SHP77 treated with DMSO at 0.1 percent for 48 hours (cell line): ENCODE results near the gene THOC2.
"Not testable (repeated sequence)": the region's sequence is repeated elsewhere in the genome, so short reads cannot be mapped to it uniquely, and the experiment has no call there.

Experiments
- DNase-seq: peaks from one replicate; lab custom pipeline; 2025; lab: John Stamatoyannopoulos, UW

The THOC2 gene

DNA sequence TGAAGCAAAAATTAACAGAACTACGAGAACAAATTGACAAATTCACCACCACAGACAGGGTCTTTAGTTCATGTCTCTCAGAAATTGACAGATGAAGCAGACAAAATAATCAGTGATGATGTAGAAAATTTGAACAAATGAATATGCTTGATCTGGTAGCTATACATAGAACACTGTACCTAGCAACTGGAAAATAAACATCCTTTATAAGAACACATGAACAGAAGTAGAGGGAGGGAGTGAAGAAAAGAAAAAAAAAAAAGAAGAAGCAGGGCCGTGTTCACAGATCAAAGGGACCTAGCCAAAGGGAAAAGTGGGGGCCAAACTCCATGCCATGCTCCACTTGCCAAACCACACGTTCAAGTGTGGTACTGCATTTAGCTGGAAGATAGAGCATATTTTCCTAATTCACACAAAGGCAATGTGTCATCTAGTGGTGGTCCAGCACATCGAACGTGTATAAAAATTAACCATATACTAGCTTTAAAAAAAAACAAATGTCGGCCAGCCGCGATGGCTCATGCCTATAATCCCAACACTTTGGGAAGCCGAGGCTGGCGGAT is 5.6 kb upstream of the THOC2 start:
- no peak for DNase-seq

- DNase-seq, result no peak
These were observed 3.6 kb upstream of the THOC2 start for GRCh38 chrX:123736333-123736921.

GRCh38 chrX:123735137-123735536 is 2.3 kb upstream of the THOC2 start:
- DNase-seq, result not testable (repeated sequence)

DNA sequence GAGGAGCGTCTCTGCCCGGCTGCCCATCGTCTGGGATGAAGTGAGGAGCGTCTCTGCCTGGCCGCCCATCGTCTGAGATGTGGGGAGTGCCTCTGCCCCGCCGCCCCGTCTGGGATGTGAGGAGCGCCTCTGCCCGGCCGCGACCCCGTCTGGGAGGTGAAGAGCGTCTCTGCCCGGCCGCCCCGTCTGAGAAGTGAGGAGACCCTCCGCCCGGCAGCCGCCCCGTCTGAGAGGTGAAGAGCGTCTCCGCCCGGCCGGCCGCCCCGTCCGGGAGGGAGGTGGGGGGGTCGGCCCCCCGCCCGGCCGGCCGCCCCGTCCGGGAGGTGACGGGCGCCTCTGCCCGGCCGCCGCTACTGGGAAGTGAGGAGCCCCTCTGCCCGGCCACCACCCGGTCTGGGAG is 1.2 kb upstream of the THOC2 start:
- DNase-seq, result not testable (repeated sequence)

- no peak for DNase-seq
These were observed 724 bp downstream of the THOC2 start for GRCh38 chrX:123731987-123732669.

GRCh38 chrX:123731258-123731986 is 1.4 kb downstream of the THOC2 start:
- DNase-seq, result no peak

DNA sequence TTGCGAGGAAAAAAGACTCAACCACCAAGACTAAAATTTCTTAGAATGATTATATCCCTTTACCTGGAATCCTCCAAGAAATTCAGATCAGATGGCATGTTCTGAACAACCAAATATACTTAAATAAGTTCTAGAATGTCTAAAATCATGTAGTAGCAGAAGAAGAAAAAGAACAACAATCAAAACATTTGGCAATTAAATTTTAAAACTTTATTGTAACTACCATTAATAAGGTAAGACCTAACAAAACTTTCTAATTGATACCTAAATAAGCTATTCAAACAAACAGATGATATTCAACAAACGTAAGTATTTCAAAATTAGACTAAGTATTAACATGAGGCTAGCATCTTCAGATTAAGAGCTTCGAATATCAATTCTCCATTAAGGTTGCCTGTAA is 4.3 kb downstream of the THOC2 start:
- DNase-seq, result no peak

- DNase-seq, result no peak
These were observed 4.8 kb downstream of the THOC2 start for GRCh38 chrX:123728016-123728415.

GRCh38 chrX:123722193-123722592 is 10.7 kb downstream of the THOC2 start:
- not testable (repeated sequence) for DNase-seq

DNA sequence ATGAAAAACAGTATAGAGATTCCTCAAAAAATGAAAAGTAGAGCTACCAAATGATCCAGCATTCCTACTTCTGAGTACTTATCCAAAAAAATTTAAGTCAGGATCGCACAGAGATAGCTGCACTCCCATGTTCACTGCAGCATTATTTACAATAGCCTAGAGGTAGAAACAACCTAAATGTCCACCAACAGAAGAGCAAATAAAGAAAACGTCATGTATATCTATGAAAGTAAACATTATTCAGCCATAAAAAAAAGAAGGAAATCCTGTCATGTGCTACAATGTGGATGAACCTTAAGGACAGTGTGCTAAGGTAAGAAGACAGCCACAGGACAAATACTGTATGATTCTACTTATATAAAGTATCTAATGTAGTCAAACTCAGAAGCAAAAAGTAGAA is 12.4 kb downstream of the THOC2 start:
- no peak for DNase-seq

- no peak for DNase-seq
These were observed 19.0 kb downstream of the THOC2 start for GRCh38 chrX:123713841-123714240.

DNA sequence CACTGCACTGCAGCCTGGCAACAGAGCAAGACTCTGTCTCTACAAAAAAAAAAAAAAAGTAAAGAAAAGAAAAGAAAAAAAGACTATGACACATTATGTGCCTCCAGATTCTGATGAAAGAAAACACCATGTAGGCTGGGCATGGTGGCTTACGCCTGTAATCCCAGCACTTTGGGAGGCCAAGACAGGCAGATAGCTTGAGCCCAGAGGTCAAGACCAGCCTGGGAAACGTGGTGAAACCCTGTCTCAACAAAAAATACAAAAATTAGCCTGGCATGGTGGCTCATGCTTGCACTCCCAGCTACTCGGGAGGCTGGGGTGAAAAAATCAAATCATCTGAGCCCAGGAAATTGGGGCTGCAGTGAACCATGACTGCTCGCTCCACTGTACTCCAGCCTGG is 19.4 kb downstream of the THOC2 start:
- no peak for DNase-seq

DNA sequence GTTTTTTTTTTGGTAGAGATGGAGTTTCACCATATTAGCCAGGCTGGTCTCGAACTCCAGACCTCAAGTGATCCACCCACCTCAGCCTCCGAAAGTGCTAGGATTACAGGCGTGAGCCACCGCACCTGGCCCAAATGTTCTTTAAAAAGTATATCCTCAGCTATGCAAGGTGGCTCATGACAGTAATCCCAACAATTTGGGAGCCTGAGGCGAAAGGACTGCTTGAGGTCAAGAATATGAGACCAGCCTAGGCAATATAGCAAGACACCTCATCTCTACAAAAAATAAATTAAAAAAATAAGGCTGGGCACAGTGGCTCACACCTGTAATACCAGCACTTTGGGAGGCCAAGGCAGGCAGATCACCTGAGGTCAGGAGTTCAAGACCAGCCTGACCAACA is 21.7 kb downstream of the THOC2 start:
- not testable (repeated sequence) for DNase-seq

GRCh38 chrX:123704781-123705180 is 28.1 kb downstream of the THOC2 start:
- DNase-seq, result no peak

- DNase-seq, result no peak
These were observed 33.8 kb downstream of the THOC2 start for GRCh38 chrX:123698979-123699520.

DNA sequence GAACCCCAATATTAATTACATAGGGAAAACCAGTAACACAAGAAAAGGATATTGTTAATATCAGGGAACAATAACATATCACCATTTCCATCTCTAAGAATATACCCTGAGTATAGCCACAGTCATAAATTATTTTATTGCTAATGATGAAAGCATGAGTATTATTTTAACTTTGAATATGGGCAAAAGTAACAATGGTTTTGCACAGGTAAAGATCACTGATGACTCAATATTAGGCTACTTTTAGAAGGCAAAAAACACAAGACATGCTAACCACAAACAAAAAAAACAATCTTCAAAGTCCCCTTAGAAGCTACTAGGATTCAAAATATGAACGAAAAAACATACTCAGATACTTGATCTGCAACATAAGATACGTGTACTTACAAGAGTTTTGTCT is 36.5 kb downstream of the THOC2 start:
- DNase-seq, result no peak

DNA sequence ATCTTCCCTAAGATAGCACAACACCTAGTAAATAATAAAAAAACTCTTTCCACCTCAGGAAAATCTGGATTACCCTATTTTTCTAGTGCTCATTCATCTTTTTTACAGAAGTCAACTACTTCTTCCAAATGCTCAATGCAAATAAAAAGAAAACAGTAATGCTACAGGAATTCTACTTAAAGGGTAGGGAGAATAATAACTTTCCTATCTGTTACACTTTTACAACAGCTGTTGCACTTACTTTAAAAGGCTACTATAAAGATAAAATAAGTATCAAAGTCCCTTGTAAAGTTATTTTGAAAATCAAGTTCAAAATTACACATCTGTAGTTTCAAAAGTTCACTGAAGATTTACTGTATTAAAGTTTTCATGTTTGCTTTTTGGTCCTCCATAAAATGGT is 37.6 kb downstream of the THOC2 start:
- DNase-seq, result no peak

GRCh38 chrX:123691776-123692175 is 41.1 kb downstream of the THOC2 start:
- DNase-seq, result no peak

- no peak for DNase-seq
These were observed 44.3 kb downstream of the THOC2 start for GRCh38 chrX:123688524-123688923.

DNA sequence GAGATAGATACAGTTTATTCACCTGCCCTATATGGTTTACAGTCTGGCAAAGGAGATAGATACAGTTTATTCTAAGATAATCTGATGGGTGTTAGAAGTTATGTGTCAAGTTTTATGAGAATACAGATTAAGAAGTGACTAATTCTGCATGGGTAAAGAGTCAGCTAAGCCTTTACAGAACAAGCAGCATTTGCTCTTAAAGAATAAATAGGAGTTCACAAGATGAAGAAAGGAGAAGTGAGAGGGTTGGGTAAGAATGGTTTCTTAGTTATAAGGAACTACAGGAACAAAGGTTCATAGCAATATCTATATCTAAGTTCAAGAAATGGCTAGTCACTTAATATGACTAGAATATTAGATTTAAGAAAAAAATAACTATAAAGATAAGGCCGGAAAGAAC is 47.6 kb downstream of the THOC2 start:
- no peak for DNase-seq

DNA sequence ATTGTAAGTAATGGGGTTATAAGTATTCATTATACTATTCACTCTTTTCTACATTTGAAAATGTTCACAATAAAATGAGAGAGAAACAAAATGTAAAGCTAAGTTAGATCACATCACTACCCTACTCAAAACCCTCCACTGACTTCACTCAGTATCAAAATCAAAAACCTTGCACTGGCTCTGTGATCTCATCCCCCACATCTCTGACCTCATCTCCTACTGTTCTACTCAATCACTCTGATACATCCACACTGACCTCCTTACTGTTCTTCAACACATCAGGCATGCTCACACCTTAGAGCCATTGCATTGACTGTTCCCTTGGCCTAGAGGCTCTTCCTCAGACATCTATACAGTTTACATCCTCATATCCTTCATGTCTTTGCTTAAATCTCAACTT is 50.7 kb downstream of the THOC2 start:
- no peak for DNase-seq

GRCh38 chrX:123679733-123680460 is 53.0 kb downstream of the THOC2 start:
- DNase-seq, result not testable (repeated sequence)
